Gastroesophageal sphincter (tissue), 3 donors: ENCODE results near the gene MEF2D.

ENCODE experiments used
- CTCF ChIP-seq, 4 experiments: fragments of 200-600 bp in 2 of 4; fragments of 450-650 bp in 2 of 4; sonication (generic) in 1 of 4; IDR thresholded peaks; one replicate each; pipeline ENCODE4 v1.5.1; 2017 to 2019; ENCODE audit warnings: antibody characterized with exemption in 4 of 4, mild to moderate bottlenecking in 2 of 4, moderate library complexity in 2 of 4
- POLR2AphosphoS5 ChIP-seq: sonication (generic); formaldehyde crosslinking; IDR thresholded peaks from one replicate; pipeline ENCODE4 v1.6.1; 2017; ENCODE audit warnings: antibody characterized with exemption

DNA sequence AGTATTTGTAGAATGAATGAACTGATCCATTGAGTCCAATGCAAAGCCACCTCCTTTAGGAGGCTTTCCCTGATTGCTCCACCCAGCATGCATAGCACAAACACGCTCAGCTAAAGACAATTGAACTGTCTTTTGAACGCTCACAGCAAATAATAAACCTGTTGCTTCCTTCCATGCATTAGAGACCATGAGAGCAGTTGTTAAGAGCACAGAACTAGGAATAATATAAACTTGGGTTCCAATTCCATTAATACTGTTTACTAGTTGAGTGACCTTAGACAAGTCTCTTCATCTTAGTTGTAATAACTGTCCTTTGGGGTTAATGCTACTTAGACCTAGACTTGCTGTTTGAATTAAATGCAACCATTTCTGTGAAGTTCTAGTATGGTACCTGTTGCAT lies 5.9 kb upstream of the MEF2D start:
- TF ChIP-seq CTCF (IDR thresholded peaks at IDR 0.05) (no peak), POLR2AphosphoS5 (no peak)
